Measurements from ENCODE around the gene NDUFV3. TPM values are rescaled to one million over a fixed set of nuclear protein-coding genes. Genes with fewer than 3 reads are reported as not detected.
"Not testable (repeated sequence)": the region's sequence is repeated elsewhere in the genome, so short reads cannot be mapped to it uniquely, and the experiment has no call there.

The NDUFV3 gene
- polyA plus RNA-seq, 1 of the 3 experiments (the other 2 are of a cell fraction) = 32.9 TPM

DNA sequence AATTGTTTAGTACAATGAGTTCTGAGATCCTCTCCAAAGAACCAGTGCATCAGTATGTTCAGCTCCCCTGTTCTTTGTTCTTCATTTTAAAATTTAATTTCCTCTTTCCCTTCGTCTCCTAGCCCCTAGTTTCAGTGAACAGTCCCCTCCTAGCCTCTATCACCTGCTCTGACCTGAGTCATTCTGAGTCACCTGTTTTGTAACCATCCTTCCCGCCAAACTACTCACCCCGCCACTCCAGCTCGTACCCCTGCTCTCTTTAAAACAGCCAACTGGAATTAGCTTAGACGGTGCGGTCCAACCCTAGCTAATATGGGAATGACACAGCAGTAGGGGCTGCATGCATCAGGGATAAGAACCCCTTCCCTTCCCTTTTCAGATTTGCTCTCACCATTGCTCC lies 49.1 kb downstream of the NDUFV3 start:
- CTCF ChIA-PET = no interaction called here
- peaks cover 0 to 6% of the 10 kb centered on the region in 2 experiments; a peak in 1 of 4 replicates for H3K4me1 ChIP-seq (ENCODE audit: control insufficient read depth in 1 of 2, insufficient read depth in 2 of 2, low read depth in 1 of 2, low read length in 1 of 2)
- H3K4me2 ChIP-seq = no peak overlapping the region
- H3K27ac ChIP-seq (ENCODE audit: low read depth in 2 of 2, low read length in 1 of 2) = no peak overlapping the region
- no peak for DNase-seq
- H3K27me3 ChIP-seq (ENCODE audit: insufficient read depth) = no peaks in the 10 kb centered on the region
- H3K79me2 ChIP-seq (ENCODE audit: insufficient read depth) = no peaks in the 10 kb centered on the region
- WGBS (ENCODE audit: low lambda C conversion rate) = 75% methylated on average over 6 of the region's 6 CpGs
- no peaks in the 10 kb centered on the region for H4K20me1 ChIP-seq (ENCODE audit: insufficient read depth)
- no peak overlapping the region for H3K4me3 ChIP-seq (ENCODE audit: low read depth in 2 of 2, low read length in 1 of 2)
- H3F3A ChIP-seq (replicated peaks; ENCODE audit: insufficient read depth) = peaks cover 10% of the 10 kb centered on the region
- H3K36me3 ChIP-seq (replicated peaks in 1 of 2; ENCODE audit: control insufficient read depth in 1 of 2, insufficient read depth in 2 of 2, low read length in 1 of 2) = no peaks in the 10 kb centered on the region
- no peak overlapping the region for H3K9ac ChIP-seq
- no peak for TF ChIP-seq SMC3 (IDR thresholded peaks at IDR 0.05; ENCODE audit: low read depth, low read length)
- TF ChIP-seq MEF2A (IDR thresholded peaks at IDR 0.05; ENCODE audit: borderline replicate concordance, low read depth) = no peak
- no peak for TF ChIP-seq RFX5 (IDR thresholded peaks at IDR 0.05; ENCODE audit: low read length)
- TF ChIP-seq TEAD4 (IDR thresholded peaks at IDR 0.05; ENCODE audit: borderline replicate concordance, insufficient read depth) = no peak
- TF ChIP-seq TCF12 (IDR thresholded peaks at IDR 0.05) = no peak
- TF ChIP-seq, protein P1, sequence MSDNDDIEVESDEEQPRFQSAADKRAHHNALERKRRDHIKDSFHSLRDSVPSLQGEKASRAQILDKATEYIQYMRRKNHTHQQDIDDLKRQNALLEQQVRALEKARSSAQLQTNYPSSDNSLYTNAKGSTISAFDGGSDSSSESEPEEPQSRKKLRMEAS (IDR thresholded peaks at IDR 0.05; ENCODE audit: low read depth) = no peak
- TF ChIP-seq GATA2 (CRISPR knock-in tag; IDR thresholded peaks at IDR 0.05) = no peak
- no peaks in the 10 kb centered on the region for H3K9me3 ChIP-seq
- H2AFZ ChIP-seq (ENCODE audit: low read depth) = no peak overlapping the region
- no peaks in the 10 kb centered on the region for H3K9me2 ChIP-seq
- POLR2A ChIA-PET = no interaction called here

DNA sequence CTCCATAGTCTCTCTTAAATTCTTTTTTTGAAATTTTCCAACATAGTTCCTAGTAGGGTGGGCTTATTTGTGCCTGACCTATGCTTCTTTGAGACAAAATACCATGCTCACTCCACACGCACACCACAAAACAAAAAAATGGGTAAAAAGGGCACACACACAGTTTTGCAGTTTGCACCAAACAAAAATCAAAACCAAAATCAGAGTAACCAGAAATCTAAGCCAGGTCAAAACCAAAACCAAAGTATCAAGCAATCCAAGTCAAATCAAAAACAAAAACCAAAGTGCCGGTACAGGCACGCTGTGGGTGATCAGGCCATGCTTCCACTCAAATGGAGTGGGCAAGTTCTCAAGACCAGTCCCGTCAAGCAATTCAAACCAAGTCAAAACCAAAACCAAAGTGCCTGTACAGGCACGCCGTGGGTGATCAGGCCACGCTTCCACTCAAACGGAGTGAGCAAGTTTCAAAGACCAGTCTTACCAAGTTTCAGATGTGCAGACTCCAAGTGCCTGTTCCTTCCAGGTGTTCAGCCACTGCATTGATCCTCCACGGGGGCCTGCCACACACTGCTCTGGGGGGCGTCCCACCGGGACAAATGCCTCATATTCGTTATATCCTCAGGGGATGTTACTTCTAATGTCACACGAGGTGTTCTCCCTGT lies 56.1 kb downstream of the NDUFV3 start:
- DNase-seq; H3K9me2 ChIP-seq; H3K27me3 ChIP-seq (ENCODE audit: insufficient read depth); H3K36me3 ChIP-seq (replicated peaks in 1 of 2; ENCODE audit: control insufficient read depth in 1 of 2, insufficient read depth in 2 of 2, low read length in 1 of 2); H3K9ac ChIP-seq; H3K27ac ChIP-seq (ENCODE audit: low read depth in 2 of 2, low read length in 1 of 2); H3K4me3 ChIP-seq (ENCODE audit: low read depth in 2 of 2, low read length in 1 of 2); H3K4me2 ChIP-seq; H3F3A ChIP-seq (replicated peaks; ENCODE audit: insufficient read depth); H3K9me3 ChIP-seq; H4K20me1 ChIP-seq (ENCODE audit: insufficient read depth); POLR2A ChIA-PET; CTCF ChIA-PET; H2AFZ ChIP-seq (ENCODE audit: low read depth); H3K79me2 ChIP-seq (ENCODE audit: insufficient read depth); H3K4me1 ChIP-seq (ENCODE audit: control insufficient read depth in 1 of 2, insufficient read depth in 2 of 2, low read depth in 1 of 2, low read length in 1 of 2): not testable (repeated sequence)
- 59% methylated on average over 13 of the region's 13 CpGs for WGBS (ENCODE audit: low lambda C conversion rate)

DNA sequence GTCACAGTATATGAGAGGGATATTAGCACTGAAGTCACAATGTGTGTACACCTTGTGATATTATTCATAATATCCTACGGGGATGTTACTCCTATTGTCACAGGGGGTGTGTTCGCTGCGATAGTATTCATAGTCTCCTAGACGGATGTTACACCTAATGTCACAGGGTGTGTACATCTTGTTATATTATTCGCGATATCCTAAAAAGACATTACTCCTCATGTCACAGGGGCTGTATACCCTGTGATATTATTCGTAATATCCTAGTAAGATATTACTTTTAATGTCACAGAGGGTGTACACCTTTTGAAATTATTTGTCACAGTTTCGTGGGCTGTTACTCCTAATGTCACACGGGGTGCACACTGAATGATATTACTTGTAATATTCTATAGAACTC lies 58.1 kb downstream of the NDUFV3 start:
- H3K79me2 ChIP-seq (ENCODE audit: insufficient read depth); H3K9ac ChIP-seq; H4K20me1 ChIP-seq (ENCODE audit: insufficient read depth); H2AFZ ChIP-seq (ENCODE audit: low read depth); H3K4me3 ChIP-seq (ENCODE audit: low read depth in 2 of 2, low read length in 1 of 2); H3K27ac ChIP-seq (ENCODE audit: low read depth in 2 of 2, low read length in 1 of 2); H3F3A ChIP-seq (replicated peaks; ENCODE audit: insufficient read depth); H3K4me2 ChIP-seq; H3K27me3 ChIP-seq (ENCODE audit: insufficient read depth); DNase-seq; H3K36me3 ChIP-seq (replicated peaks in 1 of 2; ENCODE audit: control insufficient read depth in 1 of 2, insufficient read depth in 2 of 2, low read length in 1 of 2); H3K9me2 ChIP-seq; H3K9me3 ChIP-seq; CTCF ChIA-PET; POLR2A ChIA-PET; H3K4me1 ChIP-seq (ENCODE audit: control insufficient read depth in 1 of 2, insufficient read depth in 2 of 2, low read depth in 1 of 2, low read length in 1 of 2): not testable (repeated sequence)
- WGBS (ENCODE audit: low lambda C conversion rate) = 70% methylated on average over 9 of the region's 9 CpGs

Data from SK-N-SH (cell line).